GM23338 (cell line): ENCODE measurements around the gene FAM219A. TPM values are rescaled to one million over a fixed set of nuclear protein-coding genes. Genes with fewer than 3 reads are reported as not detected.

Source experiments
- ATAC-seq: fragments of 200-7000 bp; cut with Tn5 transposase; 3 replicates; pipeline ENCODE4 v1.9.1; 2020
- DNase-seq: peaks from one replicate; pipeline ENCODE4 v3.0.0-alpha.2; 2015; ENCODE audit warnings: low spot score
- H2AFZ ChIP-seq: fragments of 200-600 bp; sonication (generic); 2 replicates; pipeline ENCODE4 v1.8.0; 2016; ENCODE audit warnings: antibody characterized with exemption, mild to moderate bottlenecking, moderate library complexity
- H3F3A ChIP-seq: fragments of 200-600 bp; sonication (generic); replicated peaks from 2 replicates; pipeline ENCODE4 v1.8.0; 2017; ENCODE audit warnings: antibody characterized with exemption, mixed run types, low read depth
- H3K27ac ChIP-seq: fragments of 200-600 bp; sonication (generic); 2 replicates; pipeline ENCODE4 v1.6.1; 2016; ENCODE audit warnings: low read depth
- H3K27me3 ChIP-seq: fragments of 200-600 bp; sonication (generic); 2 replicates; pipeline ENCODE4 v1.8.0; 2016; ENCODE audit warnings: mild to moderate bottlenecking, mixed run types, moderate library complexity; ENCODE audit not compliant: insufficient read depth
- H3K36me3 ChIP-seq: fragments of 200-600 bp; sonication (generic); 2 replicates; pipeline ENCODE4 v1.8.0; 2016; ENCODE audit warnings: mild to moderate bottlenecking; ENCODE audit not compliant: insufficient read depth
- H3K4me1 ChIP-seq: fragments of 200-600 bp; sonication (generic); 2 replicates; pipeline ENCODE4 v1.8.0; 2016; ENCODE audit warnings: mild to moderate bottlenecking, moderate library complexity; ENCODE audit not compliant: insufficient read depth
- H3K4me2 ChIP-seq: fragments of 200-600 bp; sonication (generic); 2 replicates; pipeline ENCODE4 v1.7.1; 2017; ENCODE audit warnings: mixed run types
- H3K4me3 ChIP-seq: fragments of 200-600 bp; sonication (generic); 2 replicates; pipeline ENCODE4 v1.6.1; 2016; ENCODE audit warnings: mixed run types
- H3K79me2 ChIP-seq: fragments of 200-600 bp; sonication (generic); replicated peaks from 2 replicates; pipeline ENCODE4 v1.8.0; 2017; ENCODE audit warnings: mild to moderate bottlenecking; ENCODE audit not compliant: insufficient read depth
- H3K9me2 ChIP-seq: fragments of 200-600 bp; sonication (generic); 2 replicates; pipeline ENCODE4 v1.8.0; 2017; ENCODE audit not compliant: insufficient read depth
- H4K20me1 ChIP-seq: fragments of 200-600 bp; sonication (generic); replicated peaks from 2 replicates; pipeline ENCODE4 v1.8.0; 2017; ENCODE audit warnings: mild to moderate bottlenecking; ENCODE audit not compliant: insufficient read depth
- H3K27ac Mint-ChIP-seq: 2 replicates; pipeline ENCODE4 v1.8.0; 2020; ENCODE audit warnings: inconsistent platforms, mild to moderate bottlenecking, moderate library complexity, mixed read lengths
- H3K27me3 Mint-ChIP-seq: 3 replicates; pipeline ENCODE4 v1.8.0; 2022; ENCODE audit warnings: low read depth, mild to moderate bottlenecking, moderate library complexity, mixed read lengths, inconsistent platforms; ENCODE audit not compliant: insufficient read depth, poor library complexity
- H3K36me3 Mint-ChIP-seq: 3 replicates; pipeline ENCODE4 v1.8.0; 2021; ENCODE audit warnings: low read depth, mild to moderate bottlenecking, inconsistent platforms, moderate library complexity, mixed read lengths
- H3K4me1 Mint-ChIP-seq: 3 replicates; pipeline ENCODE4 v1.8.0; 2020; ENCODE audit warnings: mild to moderate bottlenecking, inconsistent platforms, mixed read lengths
- H3K4me3 Mint-ChIP-seq: 3 replicates; pipeline ENCODE4 v1.8.0; 2021; ENCODE audit warnings: moderate library complexity, mild to moderate bottlenecking, inconsistent platforms, mixed read lengths
- H3K9me3 Mint-ChIP-seq: 3 replicates; pipeline ENCODE4 v1.8.0; 2020; ENCODE audit warnings: moderate library complexity, mild to moderate bottlenecking, inconsistent platforms, mixed read lengths
- POLR2AphosphoS5 ChIP-seq: IDR thresholded peaks from 2 replicates; pipeline ENCODE4 v1.6.1; 2016; ENCODE audit warnings: antibody characterized with exemption, low read depth
- REST ChIP-seq: IDR thresholded peaks from one replicate; pipeline ENCODE4 v1.6.1; 2018; ENCODE audit warnings: antibody characterized with exemption; ENCODE audit not compliant: unreplicated experiment
- STAT1 ChIP-seq: IDR thresholded peaks from one replicate; pipeline ENCODE4 v1.6.1; 2016; ENCODE audit warnings: antibody characterized with exemption; ENCODE audit not compliant: unreplicated experiment
- ZNF114 ChIP-seq: fragments of 250-450 bp; sonication (Bioruptor Pico); IDR thresholded peaks from 2 replicates; pipeline ENCODE4 v1.5.0; 2020; ENCODE audit warnings: mild to moderate bottlenecking, moderate library complexity
- ZNF331 ChIP-seq: fragments of 250-450 bp; sonication (Bioruptor Pico); IDR thresholded peaks from 2 replicates; pipeline ENCODE4 v1.5.0; 2020; ENCODE audit warnings: low read depth, mild to moderate bottlenecking, moderate library complexity
- polyA plus RNA-seq: library from polyadenylated mRNA; unstranded; fragments of >200 nt; fragmentation: Nextera tagmentation; extraction: Ambion mirVana; gene quantifications from 2 replicates; pipeline ENCODE4 v1.2.1, GENCODE V29; 2016
- total RNA-seq: library from RNA; depleted of rRNA; stranded (reverse); fragments of >200 nt; shearing (Covaris generic); gene quantifications from 2 replicates; pipeline ENCODE4 v1.2.3, GENCODE V29; 2014
- TF ChIP-seq, protein P1 (sequence below): fragments of 250-450 bp; sonication (Bioruptor Pico); IDR thresholded peaks from 2 replicates; pipeline ENCODE4 v1.5.0; 2020; ENCODE audit warnings: mild to moderate bottlenecking, moderate library complexity

Gene FAM219A
- total and polyA plus RNA-seq, 2 experiments from 2014 or later: 3.8 to 7.2 TPM

DNA sequence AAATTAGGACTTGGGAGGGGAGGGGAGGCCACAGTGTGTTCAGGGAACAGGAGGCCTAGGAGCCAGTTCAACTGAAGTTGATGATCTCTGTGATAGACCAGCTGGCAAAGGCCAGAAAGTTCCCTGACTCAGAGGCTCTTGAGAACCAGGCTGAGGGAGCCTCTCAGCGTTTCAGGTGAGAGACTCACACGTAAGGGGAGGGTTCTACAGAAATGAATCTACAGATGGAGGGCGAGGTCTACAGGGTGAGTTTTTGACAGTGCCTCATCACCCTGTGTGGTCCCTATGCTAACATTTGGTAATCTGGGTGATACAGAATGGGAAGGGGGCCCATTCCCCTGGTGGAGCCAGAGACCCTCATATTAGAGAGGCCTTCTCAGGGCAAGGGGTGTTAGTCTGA, 32.4 kb upstream of the FAM219A start (continued):
- TF ChIP-seq, protein P1, sequence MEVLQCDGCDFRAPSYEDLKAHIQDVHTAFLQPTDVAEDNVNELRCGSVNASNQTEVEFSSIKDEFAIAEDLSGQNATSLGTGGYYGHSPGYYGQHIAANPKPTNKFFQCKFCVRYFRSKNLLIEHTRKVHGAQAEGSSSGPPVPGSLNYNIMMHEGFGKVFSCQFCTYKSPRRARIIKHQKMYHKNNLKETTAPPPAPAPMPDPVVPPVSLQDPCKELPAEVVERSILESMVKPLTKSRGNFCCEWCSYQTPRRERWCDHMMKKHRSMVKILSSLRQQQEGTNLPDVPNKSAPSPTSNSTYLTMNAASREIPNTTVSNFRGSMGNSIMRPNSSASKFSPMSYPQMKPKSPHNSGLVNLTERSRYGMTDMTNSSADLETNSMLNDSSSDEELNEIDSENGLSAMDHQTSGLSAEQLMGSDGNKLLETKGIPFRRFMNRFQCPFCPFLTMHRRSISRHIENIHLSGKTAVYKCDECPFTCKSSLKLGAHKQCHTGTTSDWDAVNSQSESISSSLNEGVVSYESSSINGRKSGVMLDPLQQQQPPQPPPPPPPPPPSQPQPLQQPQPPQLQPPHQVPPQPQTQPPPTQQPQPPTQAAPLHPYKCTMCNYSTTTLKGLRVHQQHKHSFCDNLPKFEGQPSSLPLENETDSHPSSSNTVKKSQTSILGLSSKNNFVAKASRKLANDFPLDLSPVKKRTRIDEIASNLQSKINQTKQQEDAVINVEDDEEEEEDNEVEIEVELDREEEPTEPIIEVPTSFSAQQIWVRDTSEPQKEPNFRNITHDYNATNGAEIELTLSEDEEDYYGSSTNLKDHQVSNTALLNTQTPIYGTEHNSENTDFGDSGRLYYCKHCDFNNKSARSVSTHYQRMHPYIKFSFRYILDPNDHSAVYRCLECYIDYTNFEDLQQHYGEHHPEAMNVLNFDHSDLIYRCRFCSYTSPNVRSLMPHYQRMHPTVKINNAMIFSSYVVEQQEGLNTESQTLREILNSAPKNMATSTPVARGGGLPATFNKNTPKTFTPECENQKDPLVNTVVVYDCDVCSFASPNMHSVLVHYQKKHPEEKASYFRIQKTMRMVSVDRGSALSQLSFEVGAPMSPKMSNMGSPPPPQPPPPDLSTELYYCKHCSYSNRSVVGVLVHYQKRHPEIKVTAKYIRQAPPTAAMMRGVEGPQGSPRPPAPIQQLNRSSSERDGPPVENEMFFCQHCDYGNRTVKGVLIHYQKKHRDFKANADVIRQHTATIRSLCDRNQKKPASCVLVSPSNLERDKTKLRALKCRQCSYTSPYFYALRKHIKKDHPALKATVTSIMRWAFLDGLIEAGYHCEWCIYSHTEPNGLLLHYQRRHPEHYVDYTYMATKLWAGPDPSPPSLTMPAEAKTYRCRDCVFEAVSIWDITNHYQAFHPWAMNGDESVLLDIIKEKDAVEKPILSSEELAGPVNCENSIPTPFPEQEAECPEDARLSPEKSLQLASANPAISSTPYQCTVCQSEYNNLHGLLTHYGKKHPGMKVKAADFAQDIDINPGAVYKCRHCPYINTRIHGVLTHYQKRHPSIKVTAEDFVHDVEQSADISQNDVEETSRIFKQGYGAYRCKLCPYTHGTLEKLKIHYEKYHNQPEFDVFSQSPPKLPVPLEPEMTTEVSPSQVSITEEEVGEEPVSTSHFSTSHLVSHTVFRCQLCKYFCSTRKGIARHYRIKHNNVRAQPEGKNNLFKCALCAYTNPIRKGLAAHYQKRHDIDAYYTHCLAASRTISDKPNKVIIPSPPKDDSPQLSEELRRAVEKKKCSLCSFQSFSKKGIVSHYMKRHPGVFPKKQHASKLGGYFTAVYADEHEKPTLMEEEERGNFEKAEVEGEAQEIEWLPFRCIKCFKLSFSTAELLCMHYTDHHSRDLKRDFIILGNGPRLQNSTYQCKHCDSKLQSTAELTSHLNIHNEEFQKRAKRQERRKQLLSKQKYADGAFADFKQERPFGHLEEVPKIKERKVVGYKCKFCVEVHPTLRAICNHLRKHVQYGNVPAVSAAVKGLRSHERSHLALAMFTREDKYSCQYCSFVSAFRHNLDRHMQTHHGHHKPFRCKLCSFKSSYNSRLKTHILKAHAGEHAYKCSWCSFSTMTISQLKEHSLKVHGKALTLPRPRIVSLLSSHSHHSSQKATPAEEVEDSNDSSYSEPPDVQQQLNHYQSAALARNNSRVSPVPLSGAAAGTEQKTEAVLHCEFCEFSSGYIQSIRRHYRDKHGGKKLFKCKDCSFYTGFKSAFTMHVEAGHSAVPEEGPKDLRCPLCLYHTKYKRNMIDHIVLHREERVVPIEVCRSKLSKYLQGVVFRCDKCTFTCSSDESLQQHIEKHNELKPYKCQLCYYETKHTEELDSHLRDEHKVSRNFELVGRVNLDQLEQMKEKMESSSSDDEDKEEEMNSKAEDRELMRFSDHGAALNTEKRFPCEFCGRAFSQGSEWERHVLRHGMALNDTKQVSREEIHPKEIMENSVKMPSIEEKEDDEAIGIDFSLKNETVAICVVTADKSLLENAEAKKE: no peak
- no peak for TF ChIP-seq ZNF114
- no peak for TF ChIP-seq REST
- TF ChIP-seq POLR2AphosphoS5: no peak
- no peak for TF ChIP-seq ZNF331 (CRISPR knock-in tag)

- H4K20me1 ChIP-seq: no peaks in the 10 kb centered on the region; the same call in 1 of the 2 replicates
- H3K79me2 ChIP-seq: no peaks in the 10 kb centered on the region
- no peaks in the 10 kb centered on the region for H3F3A ChIP-seq
- no peaks in the 10 kb centered on the region for H3K4me1 ChIP-seq
- Mint-ChIP-seq H3K4me3 (no peak overlapping the region), H3K36me3 (no peaks in the 10 kb centered on the region), H3K4me1 (no peaks in the 10 kb centered on the region; the same call in 2 of the 3 replicates), H3K27me3 (peaks cover 1% of the 10 kb centered on the region), H3K9me3 (no peaks in the 10 kb centered on the region), H3K27ac (no peak overlapping the region)
- H3K4me2 ChIP-seq: no peak overlapping the region
- no peak for DNase-seq
- H2AFZ ChIP-seq: no peak overlapping the region
- no peaks in the 10 kb centered on the region for H3K9me2 ChIP-seq
- ATAC-seq: no peak
- no peak overlapping the region for H3K27ac ChIP-seq
- H3K36me3 ChIP-seq: no peaks in the 10 kb centered on the region
- H3K4me3 ChIP-seq: no peak overlapping the region
- no peaks in the 10 kb centered on the region for H3K27me3 ChIP-seq
- TF ChIP-seq POLR2AphosphoS5 (no peak), STAT1 (no peak), ZNF114 (no peak)
- TF ChIP-seq, protein P1: no peak
Observed at GRCh38 chr9:34490360-34490759, 32.0 kb upstream of the FAM219A start.
